ENCODE data around the gene DNAJC11. TPM values are rescaled to one million over a fixed set of nuclear protein-coding genes. Genes with fewer than 3 reads are reported as not detected.

The DNAJC11 gene
- polyA plus RNA-seq, 1 of the 3 experiments (the other 2 are of a cell fraction): 38.2 TPM

DNA sequence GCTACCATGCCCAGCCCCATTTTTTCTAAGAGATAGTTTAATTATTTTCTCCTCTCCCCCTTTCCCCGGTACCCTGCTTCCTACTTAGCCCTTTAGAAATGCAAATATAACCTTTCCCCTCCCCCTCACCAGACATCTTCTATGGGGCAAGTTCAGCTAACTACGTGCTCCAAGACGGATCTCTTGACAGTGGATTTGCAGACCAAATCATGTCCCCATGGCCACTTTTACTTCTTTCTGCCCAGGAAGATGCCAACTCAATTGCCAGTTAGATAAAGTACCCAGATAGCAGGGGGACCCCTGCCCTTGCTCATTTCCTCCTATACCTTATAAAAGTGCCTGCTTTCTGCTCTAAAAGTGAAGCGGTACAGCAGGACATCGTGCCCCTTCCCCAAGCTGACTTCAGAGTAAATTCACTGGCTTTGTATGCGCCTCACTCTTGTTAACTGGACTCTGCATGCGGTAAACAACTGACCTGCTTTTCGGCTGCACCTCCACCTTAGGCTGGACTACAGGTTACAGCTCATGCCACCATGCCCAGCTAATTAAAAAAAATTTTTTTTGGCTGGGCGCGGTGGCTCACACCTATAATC is 7.4 kb downstream of the DNAJC11 start (continued):
- TF ChIP-seq EP300 (IDR thresholded peaks at IDR 0.05; ENCODE audit: borderline replicate concordance in 1 of 2, low read depth in 1 of 2, low read length in 1 of 2) (no peak), JUND (IDR thresholded peaks at IDR 0.05) (no peak), POLR2AphosphoS5 (IDR thresholded peaks at IDR 0.05; ENCODE audit: low read depth, low read length) (no peak), ZBTB33 (IDR thresholded peaks at IDR 0.05; ENCODE audit: borderline replicate concordance, low read depth) (no peak), MAX (IDR thresholded peaks at IDR 0.05; ENCODE audit: low read depth) (no peak), IRF3 (IDR thresholded peaks at IDR 0.05; ENCODE audit: low read depth, low read length) (no peak), NRF1 (IDR thresholded peaks at IDR 0.05; ENCODE audit: low read depth, low read length) (no peak), RFX5 (IDR thresholded peaks at IDR 0.05; ENCODE audit: low read length) (no peak), SMC3 (IDR thresholded peaks at IDR 0.05; ENCODE audit: low read depth, low read length) (no peak), RCOR1 (IDR thresholded peaks at IDR 0.05; ENCODE audit: low read length) (no peak)
- TF ChIP-seq, protein P1, sequence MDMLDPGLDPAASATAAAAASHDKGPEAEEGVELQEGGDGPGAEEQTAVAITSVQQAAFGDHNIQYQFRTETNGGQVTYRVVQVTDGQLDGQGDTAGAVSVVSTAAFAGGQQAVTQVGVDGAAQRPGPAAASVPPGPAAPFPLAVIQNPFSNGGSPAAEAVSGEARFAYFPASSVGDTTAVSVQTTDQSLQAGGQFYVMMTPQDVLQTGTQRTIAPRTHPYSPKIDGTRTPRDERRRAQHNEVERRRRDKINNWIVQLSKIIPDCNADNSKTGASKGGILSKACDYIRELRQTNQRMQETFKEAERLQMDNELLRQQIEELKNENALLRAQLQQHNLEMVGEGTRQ (IDR thresholded peaks at IDR 0.05; ENCODE audit: borderline replicate concordance, low read depth, low read length): no peak

GRCh38 chr1:6692956-6693355 is 8.7 kb downstream of the DNAJC11 start:
- POLR2A ChIA-PET: interaction anchor here (0.6 kb wide), 2 partner anchors 34 to 78 kb away, joined by 3 to 5 read pairs; no protein-coding TSS in a partner anchor
- peaks cover 0 to 9% of the 10 kb centered on the region in 2 experiments for H3K36me3 ChIP-seq (replicated peaks in 1 of 2; ENCODE audit: control insufficient read depth in 1 of 2, insufficient read depth in 2 of 2, low read length in 1 of 2)
- no peaks in the 10 kb centered on the region for H3K9me3 ChIP-seq
- H2AFZ ChIP-seq (ENCODE audit: low read depth): no peak overlapping the region
- no peak overlapping the region for H3K27ac ChIP-seq (ENCODE audit: low read depth in 2 of 2, low read length in 1 of 2)
- H3K4me1 ChIP-seq (ENCODE audit: control insufficient read depth in 1 of 2, insufficient read depth in 2 of 2, low read depth in 1 of 2, low read length in 1 of 2): 0 out of 4 replicates have a peak, but pooled peaks cover 0 to 5% of the 10 kb centered on the region in 2 experiments
- peaks cover 10% of the 10 kb centered on the region for H3F3A ChIP-seq (replicated peaks; ENCODE audit: insufficient read depth)
- peaks cover 85% of the 10 kb centered on the region for H3K79me2 ChIP-seq (ENCODE audit: insufficient read depth)
- H3K9ac ChIP-seq: no peak overlapping the region
- no peaks in the 10 kb centered on the region for H3K9me2 ChIP-seq
- H3K4me2 ChIP-seq: no peak overlapping the region
- H3K4me3 ChIP-seq (ENCODE audit: low read depth in 2 of 2, low read length in 1 of 2): no peak overlapping the region
- H4K20me1 ChIP-seq (ENCODE audit: insufficient read depth): no peaks in the 10 kb centered on the region
- H3K27me3 ChIP-seq (ENCODE audit: insufficient read depth): no peaks in the 10 kb centered on the region
- 91% methylated on average over 6 of the region's 9 CpGs for WGBS (ENCODE audit: low lambda C conversion rate)
- no peak for DNase-seq
- CTCF ChIA-PET: no interaction called here
- TF ChIP-seq FOXM1 (IDR thresholded peaks at IDR 0.05; ENCODE audit: low read depth) (no peak), REST (IDR thresholded peaks at IDR 0.05; ENCODE audit: low read depth, low read length) (no peak), FOSL2 (IDR thresholded peaks at IDR 0.05; ENCODE audit: borderline replicate concordance, low read depth) (no peak), ELF1 (IDR thresholded peaks at IDR 0.05) (no peak), POLR2AphosphoS5 (IDR thresholded peaks at IDR 0.05; ENCODE audit: low read depth, low read length) (no peak), PBX3 (IDR thresholded peaks at IDR 0.05) (no peak), JUND (IDR thresholded peaks at IDR 0.05) (no peak), EP300 (IDR thresholded peaks at IDR 0.05; ENCODE audit: borderline replicate concordance in 1 of 2, low read depth in 1 of 2, low read length in 1 of 2) (no peak), NRF1 (IDR thresholded peaks at IDR 0.05; ENCODE audit: low read depth, low read length) (no peak), RFX5 (IDR thresholded peaks at IDR 0.05; ENCODE audit: low read length) (no peak), RAD21 (IDR thresholded peaks at IDR 0.05; ENCODE audit: low read length) (no peak), TAF1 (IDR thresholded peaks at IDR 0.05; ENCODE audit: borderline replicate concordance, low read depth, low read length) (no peak)
- TF ChIP-seq, protein P2, sequence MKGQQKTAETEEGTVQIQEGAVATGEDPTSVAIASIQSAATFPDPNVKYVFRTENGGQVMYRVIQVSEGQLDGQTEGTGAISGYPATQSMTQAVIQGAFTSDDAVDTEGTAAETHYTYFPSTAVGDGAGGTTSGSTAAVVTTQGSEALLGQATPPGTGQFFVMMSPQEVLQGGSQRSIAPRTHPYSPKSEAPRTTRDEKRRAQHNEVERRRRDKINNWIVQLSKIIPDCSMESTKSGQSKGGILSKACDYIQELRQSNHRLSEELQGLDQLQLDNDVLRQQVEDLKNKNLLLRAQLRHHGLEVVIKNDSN (IDR thresholded peaks at IDR 0.05; ENCODE audit: borderline replicate concordance, low read depth): no peak
- TF ChIP-seq, protein P1 (IDR thresholded peaks at IDR 0.05; ENCODE audit: borderline replicate concordance, low read depth, low read length): no peak

Measured in SK-N-SH (cell line).